Embryonic facial prominence (tissue), 1 donor: ENCODE results near the gene SPATA12.

ENCODE experiments used
- DNase-seq: peaks from one replicate; pipeline ENCODE4 v3.0.0-alpha.2; 2016; ENCODE audit errors: extremely low spot score

The SPATA12 gene, protein sequence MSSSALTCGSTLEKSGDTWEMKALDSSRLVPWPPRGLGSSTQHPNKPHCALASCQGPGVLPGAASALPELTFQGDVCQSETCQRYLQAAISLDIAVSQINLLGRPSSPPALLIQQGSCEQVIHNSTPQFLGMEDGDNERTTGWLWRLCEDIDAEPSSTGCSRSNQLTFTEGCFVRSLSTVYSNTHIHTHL

DNA sequence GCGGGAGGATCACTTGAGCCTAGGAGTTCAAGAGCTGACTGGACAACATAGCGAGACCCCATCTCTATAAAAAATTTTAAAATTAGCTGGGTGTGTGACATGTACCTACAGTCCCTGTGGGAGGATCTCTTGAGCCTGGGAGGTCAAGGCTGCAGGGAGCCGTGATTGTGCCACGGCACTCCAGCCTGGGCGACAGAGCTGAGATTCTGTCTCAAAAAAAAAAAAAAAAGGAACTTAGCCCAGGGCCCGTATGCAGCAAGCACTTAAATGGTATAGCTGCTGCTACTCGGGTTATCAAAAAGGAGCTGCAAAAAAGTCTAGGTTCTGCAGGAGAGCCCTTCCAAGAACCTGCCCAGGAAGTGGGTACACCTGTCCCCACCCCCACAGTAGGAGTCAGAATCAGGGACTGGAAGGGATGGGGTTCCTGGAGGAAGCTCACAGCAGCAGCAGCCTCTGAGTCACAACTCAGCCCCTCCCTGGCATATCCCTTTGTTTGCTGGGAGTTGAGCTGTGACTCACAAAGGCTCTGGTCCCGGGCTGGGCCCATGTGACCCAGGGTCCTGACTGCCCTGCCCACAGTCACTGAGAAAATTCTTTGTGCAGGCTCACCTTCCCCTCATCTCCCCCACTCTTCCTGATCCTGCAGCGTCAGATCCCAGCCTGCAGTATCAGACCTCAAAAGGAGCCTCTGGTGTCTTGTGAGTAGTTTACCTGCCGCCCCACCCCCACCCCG is at the start of gene SPATA12:
Gene SPATA12, plus strand, starts transcription at position 576 of the 733 bp plus-strand sequence. CDS start 13,031 bp downstream, outside the sequence.
- no peak for DNase-seq

DNA sequence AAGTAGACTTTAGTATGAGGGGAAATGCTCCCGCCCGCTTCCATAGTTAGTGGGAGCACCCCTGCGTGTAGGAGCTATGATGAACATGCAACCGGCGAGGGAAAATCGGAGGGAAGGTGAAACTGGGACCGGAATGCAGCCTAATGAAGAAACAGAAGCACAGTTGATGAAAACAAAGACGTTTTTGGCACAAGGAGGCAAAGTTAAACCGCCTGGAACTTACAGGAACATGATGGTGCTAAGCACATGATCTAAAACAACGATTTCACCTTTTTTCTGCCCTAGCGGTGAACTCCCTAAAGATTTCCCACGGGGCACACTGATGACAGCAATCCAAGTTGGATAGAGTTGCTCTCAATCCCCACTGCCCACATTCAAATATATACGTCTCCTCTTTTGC is 49.4 kb upstream of the SPATA12 start:
- DNase-seq: no peak

DNA sequence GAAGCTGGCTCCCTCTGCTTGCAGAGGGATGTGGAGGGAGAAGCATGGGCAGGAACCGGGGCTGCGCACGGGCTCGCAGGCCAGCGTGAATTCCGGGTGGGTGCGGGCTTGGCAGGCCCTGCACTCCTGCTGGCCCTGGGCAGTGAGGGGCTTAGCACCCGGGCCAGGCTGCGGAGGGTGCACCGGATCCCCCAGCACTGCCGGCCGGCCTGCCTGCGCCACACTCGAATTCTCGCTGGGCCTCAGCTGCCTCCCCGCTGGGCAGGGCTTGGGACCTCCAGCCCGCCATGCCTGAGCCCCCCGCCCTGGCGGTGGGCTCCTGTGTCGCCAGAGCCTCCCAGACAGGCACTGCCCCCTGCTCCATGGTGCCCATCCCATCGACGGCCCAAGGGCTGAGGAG is 47.6 kb upstream of the SPATA12 start:
- DNase-seq: no peak

DNA sequence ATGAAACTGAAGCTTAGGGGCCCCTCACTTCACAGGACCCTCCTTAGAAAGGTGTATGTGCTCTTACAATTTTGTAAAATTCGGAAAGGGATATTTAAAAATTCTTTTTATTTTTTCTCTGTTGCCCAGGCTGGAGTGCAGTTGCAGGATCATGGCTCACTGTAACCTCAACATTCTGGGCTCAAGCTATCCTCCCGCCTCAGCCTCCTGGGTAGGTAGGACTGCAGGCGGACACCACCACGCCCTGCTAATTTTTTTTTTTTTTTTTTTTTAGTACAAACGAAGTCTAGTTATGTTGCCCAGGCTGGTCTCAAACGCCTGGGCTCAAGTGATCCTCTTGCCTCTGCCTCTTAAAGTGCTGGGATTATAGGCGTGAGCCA is 45.1 kb upstream of the SPATA12 start:
- no peak for DNase-seq

DNA sequence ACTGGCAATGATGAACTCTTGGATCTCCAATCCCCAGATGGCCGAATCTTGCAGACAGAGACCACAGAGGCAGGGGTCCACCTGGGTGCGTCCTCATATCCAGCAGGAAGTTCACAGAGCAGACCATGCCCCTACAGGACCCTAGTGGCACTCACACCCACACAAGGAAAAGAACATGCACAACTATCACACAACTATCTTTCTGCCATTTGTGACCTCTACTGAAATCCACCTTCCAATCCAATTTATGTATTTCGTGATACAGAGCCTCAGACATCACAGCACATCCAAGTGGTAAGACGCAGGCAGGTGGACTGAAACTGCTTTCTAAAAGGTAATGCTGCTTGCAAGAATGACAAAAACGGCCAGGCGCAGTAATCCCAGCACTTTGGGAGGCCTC is 44.6 kb upstream of the SPATA12 start:
- no peak for DNase-seq

DNA sequence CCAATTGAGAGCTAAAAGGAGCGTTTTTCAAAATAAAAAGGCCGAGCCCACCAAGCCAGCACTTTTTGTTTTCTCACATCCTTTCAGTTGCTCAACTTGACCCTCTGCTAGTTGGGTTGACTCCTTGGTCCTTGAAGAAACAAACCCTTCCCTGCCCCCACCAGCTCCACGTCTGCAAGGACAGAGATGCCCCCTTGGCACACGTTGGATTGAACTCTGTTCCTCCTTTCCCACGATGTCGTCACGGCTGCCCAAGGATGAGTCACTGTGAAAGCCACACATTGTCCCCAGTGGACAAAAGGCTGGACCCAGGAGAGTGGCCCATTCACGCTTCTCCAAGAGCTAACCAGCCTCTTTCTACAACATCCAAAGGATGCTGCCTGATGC is 43.0 kb upstream of the SPATA12 start:
- DNase-seq: no peak

DNA sequence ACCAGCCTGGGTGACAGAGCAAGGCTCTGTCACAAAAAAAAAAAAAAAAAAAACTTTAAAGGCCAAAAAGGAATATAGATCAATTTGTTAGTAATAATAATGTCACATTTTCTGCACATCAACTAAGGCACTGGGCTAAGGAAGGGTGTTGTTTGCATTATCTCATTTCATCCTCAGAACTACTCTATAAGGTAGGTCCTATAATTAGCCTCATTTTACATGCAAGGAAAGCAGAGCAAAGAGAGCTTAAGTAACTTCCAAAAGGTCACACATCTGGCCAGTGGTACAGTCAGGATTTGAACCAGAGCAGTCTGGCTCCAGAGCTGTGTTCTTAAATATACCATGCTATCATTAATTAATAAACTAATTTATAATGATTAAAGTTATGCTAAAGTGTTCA is 42.2 kb upstream of the SPATA12 start:
- no peak for DNase-seq

DNA sequence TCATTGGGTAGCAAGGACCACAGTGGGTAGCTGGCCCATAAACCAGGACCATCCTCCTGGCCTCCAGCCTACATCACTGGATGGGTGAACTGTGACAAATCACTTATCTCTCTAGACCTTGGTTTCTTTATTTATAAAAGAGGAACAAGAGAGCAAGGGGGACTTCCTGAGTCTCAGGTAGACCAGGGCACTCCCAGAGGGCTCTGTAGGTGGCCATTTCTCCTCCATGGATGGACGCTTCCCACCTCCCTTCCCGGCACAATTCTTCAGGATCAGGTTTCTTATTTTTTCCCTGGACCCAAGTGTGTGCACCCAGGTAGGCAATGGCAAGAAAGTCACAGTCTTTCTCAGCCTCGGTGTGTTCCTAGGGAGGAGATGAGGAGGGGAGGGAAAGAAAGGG is 41.4 kb upstream of the SPATA12 start:
- no peak for DNase-seq

DNA sequence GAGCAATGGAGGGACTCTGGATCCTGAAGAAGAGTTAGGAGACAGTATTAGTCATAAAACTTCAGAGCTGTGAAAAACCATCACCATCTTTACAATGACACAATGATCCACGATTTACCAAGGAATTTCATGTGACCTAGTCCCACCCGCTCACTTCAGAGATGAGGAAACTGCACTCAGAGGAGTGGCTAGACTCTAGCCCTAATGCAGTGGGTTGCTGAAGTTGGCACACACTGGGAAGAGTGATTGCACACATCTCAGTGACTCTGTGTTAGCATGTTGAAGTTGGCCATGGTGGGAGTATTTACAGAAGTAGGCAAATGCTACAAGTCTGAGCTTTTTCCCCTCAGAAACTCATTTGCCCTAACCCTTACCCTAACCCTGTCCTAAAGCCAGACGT is 35.2 kb upstream of the SPATA12 start:
- no peak for DNase-seq

DNA sequence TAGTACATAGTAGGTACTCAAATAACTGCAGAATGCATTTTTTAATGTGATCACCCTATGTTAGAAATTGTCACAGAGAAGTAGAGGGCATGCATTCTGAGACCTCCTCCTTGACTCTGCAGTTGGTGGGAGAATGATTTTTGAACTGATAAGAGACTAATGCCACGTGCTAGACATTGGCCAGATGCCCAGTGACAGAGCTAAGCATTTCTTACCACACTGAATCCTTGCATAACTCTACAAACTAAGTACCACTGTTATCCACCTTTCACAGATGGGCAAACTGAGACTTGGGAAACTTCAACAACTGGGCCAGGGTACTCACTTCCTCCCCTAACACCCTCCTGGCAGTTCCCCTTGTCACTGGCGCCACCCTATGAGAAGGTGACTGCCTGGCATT is 33.5 kb upstream of the SPATA12 start:
- no peak for DNase-seq

DNA sequence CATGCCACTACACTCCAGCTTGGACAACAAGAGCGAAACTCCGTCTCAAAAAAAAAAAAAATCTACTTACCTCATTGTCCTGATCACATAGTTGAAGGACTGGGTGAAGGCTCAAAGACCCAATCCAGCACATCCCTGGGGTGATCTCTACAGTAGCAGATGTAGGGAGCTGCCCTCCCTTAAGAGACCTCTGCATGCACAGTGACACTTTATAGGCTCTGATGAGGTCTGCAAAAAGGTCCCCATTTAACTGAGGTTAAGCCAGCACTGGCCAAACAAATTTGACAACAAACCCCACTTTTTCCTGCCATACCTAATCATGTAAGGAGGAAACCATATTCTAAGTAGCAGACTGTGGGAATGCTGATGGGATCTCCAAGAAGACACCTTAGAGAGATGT is 31.1 kb upstream of the SPATA12 start:
- no peak for DNase-seq

DNA sequence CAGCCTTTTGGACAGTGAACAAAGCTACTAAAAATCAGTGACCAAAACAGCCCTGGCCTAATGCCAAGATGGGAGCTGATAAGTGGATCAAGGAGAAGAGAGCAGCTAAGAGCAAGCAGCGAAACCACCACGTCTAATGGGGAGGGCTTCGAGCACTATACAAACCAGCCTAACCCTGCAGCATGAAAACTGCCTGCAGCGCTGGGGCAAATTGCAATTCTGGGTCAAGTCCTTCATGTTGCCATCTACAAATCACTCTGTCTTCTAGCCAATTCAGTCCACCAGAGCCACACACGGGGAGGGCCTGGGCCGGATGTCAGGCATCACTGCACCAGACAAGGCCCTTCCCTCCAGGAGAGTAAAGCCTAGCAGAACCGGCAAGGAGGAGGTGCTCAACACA is 30.5 kb upstream of the SPATA12 start:
- DNase-seq: no peak

DNA sequence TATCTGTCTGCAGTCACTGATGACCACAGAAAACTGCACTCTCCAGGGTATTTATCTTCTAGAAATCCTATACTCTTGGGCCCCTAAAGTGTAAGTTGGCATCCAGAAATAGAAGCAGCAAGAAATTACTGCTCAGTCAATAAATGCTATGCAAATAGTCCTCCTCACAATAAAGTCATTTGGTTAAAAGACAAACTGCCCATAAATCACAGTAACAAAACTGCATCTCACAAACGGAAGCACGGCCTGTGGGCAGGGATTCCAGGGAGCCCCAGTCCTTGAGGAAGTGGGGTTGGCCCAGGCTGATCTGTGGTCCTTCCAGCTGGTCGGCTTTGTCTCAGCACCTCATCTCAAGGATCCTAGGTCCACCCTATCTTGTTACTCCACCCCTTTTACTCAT is 29.7 kb upstream of the SPATA12 start:
- DNase-seq: no peak

DNA sequence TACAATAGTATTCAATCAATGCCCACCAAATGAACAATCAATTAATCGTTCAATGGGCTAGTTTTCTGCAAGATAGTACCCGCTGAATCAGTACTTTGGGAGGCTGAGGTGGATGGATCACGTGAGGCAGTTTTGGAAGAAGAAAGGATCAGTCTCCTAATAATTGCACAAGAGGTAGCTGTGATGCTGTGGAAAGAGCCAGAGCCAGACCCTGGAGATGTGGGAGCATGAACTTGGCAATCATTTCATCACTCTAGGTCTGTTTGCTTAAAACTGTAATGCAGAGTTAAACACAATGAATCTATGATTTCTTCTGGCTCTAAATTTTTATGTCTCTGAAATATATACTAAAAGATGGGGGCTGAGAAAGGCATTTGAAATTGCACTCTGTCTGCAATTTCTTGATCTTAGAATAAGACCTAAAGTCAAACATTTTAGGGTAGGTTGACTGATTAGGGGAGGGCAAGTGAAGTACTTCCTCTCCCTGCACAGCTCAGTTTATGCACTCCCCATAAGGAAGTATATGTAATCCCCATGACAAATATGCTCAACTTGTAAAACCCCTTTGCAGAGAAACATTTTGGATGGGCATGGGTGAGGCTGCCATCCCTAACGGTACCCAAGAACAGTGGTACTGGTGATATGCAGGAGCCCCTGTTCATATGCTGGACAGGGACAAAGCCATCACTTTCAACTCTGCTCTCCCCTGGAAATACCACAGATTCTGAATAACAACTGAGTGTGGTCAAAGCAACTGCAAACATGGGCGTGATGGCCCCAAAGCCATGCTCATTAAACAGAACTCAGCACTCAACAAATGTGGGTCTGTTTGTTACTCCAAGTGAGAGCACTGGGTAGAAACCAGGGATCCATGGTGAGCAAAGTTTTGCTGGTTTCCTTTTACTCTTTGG is 28.6 kb upstream of the SPATA12 start:
- no peak for DNase-seq

DNA sequence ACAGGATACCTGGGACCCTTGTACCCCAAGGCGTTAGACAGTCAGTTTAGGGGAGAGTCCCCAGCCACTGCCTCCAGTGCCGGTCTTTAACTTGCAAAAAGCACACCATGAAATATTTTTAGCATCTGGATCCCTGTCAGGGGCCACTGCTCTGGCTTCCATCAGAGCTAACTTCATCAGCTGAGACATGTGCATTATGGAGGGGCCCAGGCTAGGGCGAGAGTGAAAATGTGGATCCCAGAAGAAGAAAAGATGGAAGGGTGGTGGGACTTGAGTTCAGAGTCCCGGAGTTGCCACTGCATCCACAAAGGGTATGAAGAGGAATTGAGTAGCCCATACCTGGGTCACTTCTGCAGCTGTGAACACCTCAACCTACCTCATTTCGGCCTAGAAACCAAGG is 23.5 kb upstream of the SPATA12 start:
- DNase-seq: no peak

DNA sequence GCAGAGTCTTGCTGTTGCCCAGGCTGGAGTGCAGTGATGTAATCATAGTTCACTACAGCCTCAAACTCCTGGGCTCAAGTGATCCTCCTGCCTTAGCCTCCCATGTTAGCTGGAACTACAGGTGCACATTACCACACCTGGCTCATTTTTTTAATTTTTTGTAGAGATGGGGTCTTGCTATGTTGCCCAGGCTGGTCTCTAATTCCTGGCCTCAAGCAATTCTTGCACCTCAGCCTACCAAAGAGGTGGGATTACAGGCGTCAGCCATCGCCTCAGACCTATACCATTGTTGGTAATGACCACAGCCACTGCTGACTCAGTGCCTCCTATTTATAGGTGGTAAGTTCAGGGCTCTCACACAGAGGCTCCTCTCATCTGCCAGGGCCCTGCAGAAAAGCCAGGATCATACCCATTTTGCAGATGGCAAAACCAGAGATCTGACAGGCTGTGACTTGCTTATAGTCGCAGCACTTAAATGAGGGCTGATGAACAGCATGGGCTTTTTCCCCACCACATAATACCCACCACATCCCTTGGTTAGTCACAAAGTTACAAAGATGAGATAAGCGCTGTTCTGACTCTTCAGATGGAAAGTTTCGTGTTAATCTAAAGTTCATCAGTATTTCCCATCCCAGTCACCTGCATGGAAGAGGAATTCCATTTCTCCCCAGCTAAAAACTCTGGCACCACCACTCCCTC is 21.8 kb upstream of the SPATA12 start:
- no peak for DNase-seq

DNA sequence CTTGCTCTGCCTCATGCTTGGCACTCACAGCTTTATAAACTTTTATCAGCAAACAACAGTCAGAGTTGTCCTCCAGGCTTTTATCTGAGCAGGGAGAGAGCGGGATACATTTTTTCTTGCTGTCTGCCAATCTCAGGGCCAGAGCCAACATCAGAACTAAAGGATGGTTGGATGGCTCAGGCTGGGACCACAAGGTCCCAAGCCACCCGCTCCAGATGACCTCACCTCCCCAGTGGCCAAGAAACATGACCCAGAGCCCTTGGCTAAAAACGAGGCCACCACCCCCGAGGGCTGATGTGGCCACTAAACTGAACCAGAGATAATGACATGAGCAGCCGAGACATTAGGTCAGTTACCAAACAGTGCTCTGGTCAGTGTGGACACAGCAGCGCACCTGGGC is 18.8 kb upstream of the SPATA12 start:
- DNase-seq: no peak

DNA sequence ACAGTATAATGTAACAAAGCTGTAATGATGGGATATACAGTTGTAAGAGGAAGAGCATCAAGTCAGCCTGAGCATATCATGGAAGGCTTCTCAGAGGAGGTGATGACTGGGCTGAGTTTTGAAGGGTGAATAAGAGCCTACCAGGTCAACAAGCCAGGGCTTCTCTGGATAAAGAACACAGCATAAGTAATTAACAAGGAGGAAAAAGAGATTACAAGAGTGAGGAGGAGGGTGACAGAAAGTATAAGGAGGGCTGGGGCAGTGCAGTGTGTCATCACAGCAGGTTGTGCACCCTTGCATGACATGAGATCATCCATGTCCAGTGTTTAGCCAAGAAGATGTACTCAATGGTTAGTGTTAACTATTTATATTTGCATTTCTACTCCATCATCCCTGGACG is 16.9 kb upstream of the SPATA12 start:
- no peak for DNase-seq

DNA sequence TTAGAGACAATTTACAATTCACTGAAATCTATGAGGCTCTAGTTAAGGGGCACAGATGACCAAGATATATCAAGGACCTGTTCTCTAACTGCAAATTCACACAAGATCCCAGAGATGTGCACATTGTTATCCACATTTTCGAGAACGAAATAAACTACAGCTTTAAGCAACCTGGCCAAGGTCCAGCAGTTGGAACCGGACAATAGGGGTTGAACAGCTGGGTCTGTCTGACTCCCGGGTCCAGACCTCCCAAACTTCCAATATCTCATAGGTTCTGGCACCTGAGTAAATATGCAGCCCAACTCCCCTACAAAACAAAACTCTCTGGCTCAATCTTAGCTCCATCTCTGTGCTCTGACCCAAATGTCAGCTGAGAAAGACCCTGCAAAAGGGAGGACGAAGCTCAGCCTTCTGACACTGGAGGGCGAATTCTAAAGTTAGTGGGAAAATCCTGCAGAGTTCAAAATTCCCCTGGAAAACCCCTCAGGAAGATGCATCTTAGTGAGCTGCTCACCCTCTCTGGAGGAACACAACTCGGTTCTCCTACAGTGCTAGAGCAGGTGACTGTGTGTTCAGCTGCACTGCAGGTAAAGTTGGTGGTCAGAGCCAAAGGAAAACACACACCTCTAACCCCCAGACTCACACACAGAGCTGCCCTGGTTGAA is 14.2 kb upstream of the SPATA12 start:
- DNase-seq: no peak

DNA sequence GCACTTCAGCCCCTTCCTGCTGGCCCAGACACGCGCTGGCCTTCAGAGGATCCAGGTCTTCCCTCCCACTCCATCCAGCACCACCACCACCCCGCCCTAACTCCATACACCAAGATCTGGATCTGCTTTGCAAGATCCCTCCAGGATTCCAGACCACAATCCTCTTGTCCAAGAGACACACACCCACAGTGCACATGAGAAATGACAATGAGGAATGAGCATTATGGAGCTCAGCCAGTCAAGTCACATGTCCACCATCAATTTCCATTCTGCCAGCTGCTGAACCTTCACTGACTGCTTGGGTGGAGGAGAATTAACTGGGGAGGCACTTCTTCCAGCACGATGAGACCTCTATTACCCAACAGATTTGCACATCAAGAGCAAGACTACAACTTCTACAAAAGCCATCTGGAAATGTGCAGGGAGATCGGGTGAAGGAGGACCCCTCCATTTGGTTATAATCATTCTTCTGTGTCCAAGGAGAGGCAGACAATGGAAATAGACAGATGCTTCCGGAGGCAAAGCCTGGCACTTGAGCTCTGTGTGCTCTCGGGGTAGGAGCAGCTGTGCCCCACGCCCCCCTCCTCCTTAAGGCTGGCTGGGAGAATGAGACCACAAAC is 12.3 kb upstream of the SPATA12 start:
- DNase-seq: no peak

DNA sequence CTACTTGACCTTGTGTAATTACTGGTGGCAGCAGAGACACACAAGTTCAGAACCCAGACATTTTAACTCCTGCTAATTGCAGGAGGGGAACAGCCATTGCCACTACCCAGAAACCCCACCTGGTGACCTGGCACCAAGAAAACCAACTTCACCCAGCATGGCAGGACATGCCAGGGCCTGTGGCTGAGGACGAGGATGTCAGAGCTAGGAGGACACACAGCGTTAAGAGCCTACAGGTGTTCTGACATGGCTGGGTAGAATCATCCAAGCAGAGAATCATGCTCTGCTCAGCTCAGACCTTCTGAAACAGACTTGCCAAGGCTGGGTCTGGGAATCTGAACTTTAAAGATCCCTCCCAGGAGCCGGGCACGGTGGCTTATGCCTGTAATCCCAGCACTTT is 11.7 kb upstream of the SPATA12 start:
- DNase-seq: no peak
